MCF 10A (cell line): ENCODE results near the gene NUDT17. TPM values are rescaled to one million over a fixed set of nuclear protein-coding genes. Genes with fewer than 3 reads are reported as not detected.

Experiments used
- BruUV-seq: library from RNA; stranded (reverse); fragments of 400-500 nt; replicated peaks from 2 replicates; lab custom pipeline; 2021; lab: Mats Ljungman, UMichigan
- CTCF ChIA-PET: fragments of 300-600 bp; sonication (Branson Sonifier 250); formaldehyde crosslinking; extraction: SDS; loops from one replicate; lab custom pipeline; 2021; ENCODE audit warnings: antibody characterized with exemption, inconsistent platforms; lab: Yijun Ruan, JAX
- POLR2A ChIA-PET: fragments of 300-600, 350-650 bp; sonication (Branson Sonifier 250); formaldehyde crosslinking; extraction: SDS; loops from one replicate; lab custom pipeline; 2020; ENCODE audit warnings: antibody characterized with exemption, inconsistent platforms; lab: Yijun Ruan, JAX
- DNase-seq: peaks from one replicate; pipeline ENCODE4 v3.0.0-alpha.2; 2018; ENCODE audit not compliant: unreplicated experiment
- H3K27ac Mint-ChIP-seq: one replicate; pipeline ENCODE4 v1.8.0; 2022; ENCODE audit warnings: mild to moderate bottlenecking, low read depth, mixed read lengths; ENCODE audit not compliant: unreplicated experiment
- H3K27me3 Mint-ChIP-seq: one replicate; pipeline ENCODE4 v1.8.0; 2022; ENCODE audit warnings: mixed read lengths; ENCODE audit not compliant: insufficient read depth, unreplicated experiment
- H3K36me3 Mint-ChIP-seq: one replicate; pipeline ENCODE4 v1.8.0; 2022; ENCODE audit warnings: mild to moderate bottlenecking, moderate library complexity, mixed read lengths; ENCODE audit not compliant: insufficient read depth, unreplicated experiment
- H3K4me1 Mint-ChIP-seq: one replicate; pipeline ENCODE4 v1.8.0; 2022; ENCODE audit warnings: mixed read lengths; ENCODE audit not compliant: insufficient read depth, unreplicated experiment
- H3K4me3 Mint-ChIP-seq: one replicate; pipeline ENCODE4 v1.8.0; 2022; ENCODE audit warnings: mild to moderate bottlenecking, moderate library complexity, mixed read lengths; ENCODE audit not compliant: unreplicated experiment
- H3K9me3 Mint-ChIP-seq: one replicate; pipeline ENCODE4 v1.8.0; 2022; ENCODE audit warnings: mixed read lengths; ENCODE audit not compliant: unreplicated experiment
- intact Hi-C: fragments of 100-400 bp; cut with micrococcal nuclease; formaldehyde crosslinking; loops from 2 replicates; pipeline ENCODE4 v1.14.1; 2022
- total RNA-seq: library from RNA; stranded (reverse); gene quantifications from 2 replicates; pipeline ENCODE4 v1.2.3, GENCODE V29; 2022
- TF ChIP-seq, protein P1 (sequence below): fragments of 200-600 bp; IDR thresholded peaks from one replicate; pipeline ENCODE4 v1.8.0; 2022; ENCODE audit warnings: antibody characterized with exemption, mild to moderate bottlenecking; ENCODE audit not compliant: unreplicated experiment

NUDT17 gene
- total RNA-seq, 1 experiment from 2014 or later: 4.6 TPM

GRCh38 chr1:145847827-145848226 lies 2.4 kb downstream of the NUDT17 start:
- no peak overlapping the region for H3K27ac Mint-ChIP-seq
- BruUV-seq: no TSS peak
- H3K4me1 Mint-ChIP-seq: peaks cover 16% of the 10 kb centered on the region
- no peak for DNase-seq
- H3K36me3 Mint-ChIP-seq: peaks cover 40% of the 10 kb centered on the region
- no peaks in the 10 kb centered on the region for H3K27me3 Mint-ChIP-seq
- H3K4me3 Mint-ChIP-seq: no peak overlapping the region
- CTCF ChIA-PET: interaction anchor here (0.6 to 13.6 kb wide), 8 partner anchors 12 to 188 kb away, joined by 3 to 242 read pairs (median 54); partner anchors contain the start of genes ITGA10, PIAS3, POLR3C and RNF115
- TF ChIP-seq, protein P1, sequence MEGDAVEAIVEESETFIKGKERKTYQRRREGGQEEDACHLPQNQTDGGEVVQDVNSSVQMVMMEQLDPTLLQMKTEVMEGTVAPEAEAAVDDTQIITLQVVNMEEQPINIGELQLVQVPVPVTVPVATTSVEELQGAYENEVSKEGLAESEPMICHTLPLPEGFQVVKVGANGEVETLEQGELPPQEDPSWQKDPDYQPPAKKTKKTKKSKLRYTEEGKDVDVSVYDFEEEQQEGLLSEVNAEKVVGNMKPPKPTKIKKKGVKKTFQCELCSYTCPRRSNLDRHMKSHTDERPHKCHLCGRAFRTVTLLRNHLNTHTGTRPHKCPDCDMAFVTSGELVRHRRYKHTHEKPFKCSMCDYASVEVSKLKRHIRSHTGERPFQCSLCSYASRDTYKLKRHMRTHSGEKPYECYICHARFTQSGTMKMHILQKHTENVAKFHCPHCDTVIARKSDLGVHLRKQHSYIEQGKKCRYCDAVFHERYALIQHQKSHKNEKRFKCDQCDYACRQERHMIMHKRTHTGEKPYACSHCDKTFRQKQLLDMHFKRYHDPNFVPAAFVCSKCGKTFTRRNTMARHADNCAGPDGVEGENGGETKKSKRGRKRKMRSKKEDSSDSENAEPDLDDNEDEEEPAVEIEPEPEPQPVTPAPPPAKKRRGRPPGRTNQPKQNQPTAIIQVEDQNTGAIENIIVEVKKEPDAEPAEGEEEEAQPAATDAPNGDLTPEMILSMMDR: no peak
- no peaks in the 10 kb centered on the region for H3K9me3 Mint-ChIP-seq
- intact Hi-C loops: no loop called here
- POLR2A ChIA-PET: interaction anchor here (0.6 to 10.5 kb wide), 5 partner anchors 11 to 149 kb away, joined by 3 to 124 read pairs (median 4); partner anchors contain the start of genes PIAS3 and RBM8A

- no peak overlapping the region for H3K27ac Mint-ChIP-seq
- no TSS peak for BruUV-seq
- peaks cover 57% of the 10 kb centered on the region for H3K36me3 Mint-ChIP-seq
- intact Hi-C loops: loop anchor here (10.0 kb wide), 1 partner anchor 125 kb away; no protein-coding TSS in a partner anchor
- peak; percentile 43 for DNase-seq
- H3K9me3 Mint-ChIP-seq: no peaks in the 10 kb centered on the region
- ChIA-PET CTCF (interaction anchor here (0.6 to 13.6 kb wide), 10 partner anchors 9 to 178 kb away, joined by 3 to 242 read pairs (median 6); partner anchors contain the start of genes PIAS3, POLR3C and RNF115), POLR2A (interaction anchor here (0.9 to 10.5 kb wide), 5 partner anchors 10 to 42 kb away, joined by 4 to 124 read pairs (median 4); partner anchors contain the start of gene PIAS3)
- TF ChIP-seq, protein P1: peak; percentile 64
- no peaks in the 10 kb centered on the region for H3K27me3 Mint-ChIP-seq
- peaks cover 16% of the 10 kb centered on the region for H3K4me1 Mint-ChIP-seq
- no peak overlapping the region for H3K4me3 Mint-ChIP-seq
These were observed 4.1 kb downstream of the NUDT17 start for GRCh38 chr1:145849356-145850160.

- peak; percentile 23 for DNase-seq
- Mint-ChIP-seq H3K36me3 (peaks cover 58% of the 10 kb centered on the region), H3K27ac (no peak overlapping the region), H3K4me3 (no peak overlapping the region), H3K4me1 (peaks cover 26% of the 10 kb centered on the region), H3K9me3 (no peaks in the 10 kb centered on the region), H3K27me3 (no peaks in the 10 kb centered on the region)
- intact Hi-C loops: loop anchor here (5.0 to 10.0 kb wide), 2 partner anchors 119 to 157 kb away; no protein-coding TSS in a partner anchor
- ChIA-PET POLR2A (interaction anchor here (1.1 to 5.1 kb wide), 2 partner anchors 31 to 36 kb away, joined by 3 to 179 read pairs; partner anchors contain the start of genes POLR3C and RNF115), CTCF (interaction anchor here (0.7 to 1.9 kb wide), 10 partner anchors 10 to 164 kb away, joined by 3 to 8 read pairs (median 3); partner anchors contain the start of genes ITGA10 and NUDT17)
- TF ChIP-seq, protein P1: peak; percentile 18
- no TSS peak for BruUV-seq
These were observed 10.1 kb downstream of the NUDT17 start for GRCh38 chr1:145855426-145855948.
